OCI-LY3 (cell line): ENCODE data around the gene BCL7A.

Experiments
- CTCF ChIP-seq: fragments of 200-600, 300-600 bp; sonication (generic); IDR thresholded peaks from 2 replicates; pipeline ENCODE4 v1.5.1; 2014; ENCODE audit warnings: antibody characterized with exemption, low read length, low read depth
- EZH2phosphoT487 ChIP-seq: fragments of 200-600 bp; shearing (Covaris generic); IDR thresholded peaks from 2 replicates; pipeline ENCODE4 v1.6.1; 2018; ENCODE audit warnings: antibody characterized with exemption, mixed run types, low read depth

DNA sequence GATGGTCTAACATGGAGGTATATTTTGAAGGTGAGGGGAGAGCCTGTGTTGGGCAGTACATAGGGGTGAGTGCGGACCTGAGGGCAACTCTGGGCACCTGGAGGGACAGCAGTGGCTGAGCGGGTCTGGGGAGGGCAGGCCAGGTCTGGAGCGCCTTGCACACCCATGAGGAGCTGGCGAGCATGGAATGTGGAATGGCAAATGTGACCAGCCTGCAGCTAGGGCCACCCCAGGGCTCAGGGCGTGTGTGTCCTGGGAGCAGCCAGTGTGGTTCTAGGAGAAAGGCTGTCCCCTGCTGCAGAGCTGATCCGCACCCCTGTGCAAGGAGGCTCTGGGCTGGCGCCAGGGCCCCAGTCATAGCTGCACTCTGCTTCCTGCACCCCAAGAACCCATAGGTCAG is 24.5 kb downstream of the BCL7A start:
- TF ChIP-seq CTCF (no peak), EZH2phosphoT487 (no peak)
